ENCODE measurements around the gene POLQ. TPM values are rescaled to one million over a fixed set of nuclear protein-coding genes. Genes with fewer than 3 reads are reported as not detected.

The POLQ gene
- total and polyA plus RNA-seq, 2 of the 8 experiments (the other 6 are each of a cell fraction or from before 2014, with no cell fraction given) = 3.6 to 15.3 TPM

DNA sequence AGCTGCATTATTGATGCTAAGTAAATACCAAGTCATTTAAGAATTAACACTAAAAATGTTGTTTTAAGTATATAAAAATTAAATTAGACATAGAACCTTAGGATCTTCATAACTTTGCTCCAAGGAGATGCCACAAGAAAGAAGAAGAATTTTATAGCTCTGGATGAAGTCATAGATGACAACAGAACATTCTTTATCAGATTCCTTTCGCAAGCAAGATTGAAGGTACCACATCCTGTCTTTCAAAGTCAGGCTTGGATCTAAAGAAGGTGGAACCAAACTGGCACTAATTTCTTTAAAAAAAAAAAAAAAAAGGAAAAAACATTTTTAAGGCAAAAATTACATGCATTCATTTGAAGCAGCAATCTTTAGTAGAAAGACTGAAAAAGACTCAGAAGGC, 62.5 kb downstream of the POLQ start:
- Histone ChIP-seq H2BK20ac (ENCODE audit: low read length) (no peak overlapping the region), H3K23ac (ENCODE audit: insufficient read length) (no peak overlapping the region), H2AK5ac (ENCODE audit: low read depth, low read length) (no peak overlapping the region), H3K36me3 (ENCODE audit: control insufficient read depth in 2 of 4, insufficient read depth in 4 of 4, low read length in 3 of 4) (peaks cover 6 to 36% (median 20%) of the 10 kb centered on the region in 4 experiments; a peak in 6 of 8 replicates), H3K4me3 (ENCODE audit: extremely low read depth in 1 of 4, insufficient read depth in 2 of 4, low read depth in 3 of 4, low read length in 4 of 4) (no peak overlapping the region), H2BK12ac (ENCODE audit: low read depth, low read length) (no peak overlapping the region), H3K79me1 (ENCODE audit: low read depth, low read length) (no peaks in the 10 kb centered on the region), H2BK120ac (replicated peaks; ENCODE audit: low read depth, low read length) (no peak overlapping the region), H4K20me1 (replicated peaks in 1 of 2; ENCODE audit: control insufficient read depth in 1 of 2, insufficient read depth in 2 of 2, low read length in 2 of 2) (peaks cover 0 to 2% of the 10 kb centered on the region in 2 experiments), H3K14ac (ENCODE audit: insufficient read length) (no peak overlapping the region), H3K18ac (ENCODE audit: extremely low read depth, low read length) (no peak overlapping the region), H2AFZ (ENCODE audit: low read length) (no peak overlapping the region), H2BK15ac (ENCODE audit: low read length) (no peak overlapping the region), H2BK5ac (ENCODE audit: low read depth, low read length) (no peak overlapping the region), H3K9ac (replicated peaks in 1 of 4; ENCODE audit: extremely low read depth in 1 of 4, low read depth in 3 of 4, low read length in 3 of 4) (no peak overlapping the region), H4K8ac (ENCODE audit: extremely low read depth, insufficient read depth, low read length) (no peak overlapping the region), H3K23me2 (ENCODE audit: low read depth, low read length) (no peaks in the 10 kb centered on the region), H3K27me3 (replicated peaks in 1 of 4; ENCODE audit: control insufficient read depth in 3 of 4, extremely low read depth in 1 of 4, insufficient read depth in 3 of 4, low read length in 3 of 4) (no peaks in the 10 kb centered on the region), H4K5ac (ENCODE audit: insufficient read length, low read depth, low read length) (no peak overlapping the region), H3K4me2 (ENCODE audit: insufficient read depth in 1 of 2, low read depth in 2 of 2, low read length in 2 of 2) (no peak overlapping the region), H3K9me3 (ENCODE audit: insufficient read depth in 2 of 2, low read depth in 1 of 2, low read length in 1 of 2) (no peaks in the 10 kb centered on the region), H4K91ac (replicated peaks; ENCODE audit: insufficient read length, low read length) (no peak overlapping the region), H3K4ac (replicated peaks; ENCODE audit: insufficient read length, low read depth, low read length) (no peak overlapping the region), H3K27ac (ENCODE audit: low read depth, low read length) (no peak overlapping the region), H3K4me1 (replicated peaks in 1 of 4; ENCODE audit: control insufficient read depth in 3 of 4, insufficient read depth in 4 of 4, low read length in 3 of 4) (no peaks in the 10 kb centered on the region), H3K56ac (replicated peaks; ENCODE audit: insufficient read length, low read depth, low read length) (no peak overlapping the region), H3K79me2 (ENCODE audit: control insufficient read depth in 1 of 2, insufficient read depth in 2 of 2, low read length in 2 of 2) (no peaks in the 10 kb centered on the region)
- ChIA-PET POLR2A (ENCODE audit: partially characterized antibody) (no interaction called here), CTCF (ENCODE audit: partially characterized antibody) (no interaction called here)
- 100% methylated on average over 1 of the region's 1 CpG; no CpG with 5 or more reads in 1 of the 2 experiments for WGBS, 2 experiments (ENCODE audit: extremely low coverage in 1 of 2, insufficient coverage in 1 of 2, insufficient read length in 1 of 2, insufficient replicate concordance in 2 of 2, low coverage in 1 of 2, low lambda C conversion rate in 2 of 2, missing lambda C conversion rate in 1 of 2)
- DNase-seq (ENCODE audit: low read depth in 1 of 2, low spot score in 2 of 2) (no peak), FAIRE-seq (no peak)
- no peak for TF ChIP-seq CHD7 (IDR thresholded peaks at IDR 0.05; ENCODE audit: insufficient replicate concordance, low read length)
